Activated naive CD4-positive, alpha-beta T cell treated with anti-CD3 and anti-CD28 coated beads for 36 hours (primary cell): Measurements from ENCODE around the gene ANKDD1A. TPM values are rescaled to one million over a fixed set of nuclear protein-coding genes. Genes with fewer than 3 reads are reported as not detected.

Source experiments
- CTCF ChIA-PET: fragments of 350-600 bp; sonication (Branson Sonifier 250); formaldehyde crosslinking; loops from one replicate; lab custom pipeline; 2021; ENCODE audit warnings: antibody characterized with exemption; lab: Charles Lee
- DNase-seq: peaks from one replicate; pipeline ENCODE4 v3.0.0-alpha.2; 2020
- H3K27ac Mint-ChIP-seq: one replicate; pipeline ENCODE4 v1.8.0; 2021; ENCODE audit warnings: mild to moderate bottlenecking, mixed read lengths
- H3K27me3 Mint-ChIP-seq: one replicate; pipeline ENCODE4 v1.8.0; 2021; ENCODE audit warnings: low read depth, mixed read lengths
- H3K36me3 Mint-ChIP-seq: one replicate; pipeline ENCODE4 v1.8.0; 2021; ENCODE audit warnings: low read depth, mixed read lengths
- H3K4me1 Mint-ChIP-seq: one replicate; pipeline ENCODE4 v1.8.0; 2021; ENCODE audit warnings: low read depth, mixed read lengths
- H3K4me3 Mint-ChIP-seq: one replicate; pipeline ENCODE4 v1.8.0; 2021; ENCODE audit warnings: mild to moderate bottlenecking, moderate library complexity, mixed read lengths
- H3K9me3 Mint-ChIP-seq: one replicate; pipeline ENCODE4 v1.8.0; 2021; ENCODE audit warnings: mixed read lengths
- intact Hi-C: fragments of 100-400 bp; cut with micrococcal nuclease; formaldehyde crosslinking; loops from one replicate; pipeline ENCODE4 v1.15.1; 2023
- total RNA-seq, 2 experiments: library from RNA; stranded (reverse); gene quantifications; one replicate each; pipeline ENCODE4 v1.2.3, GENCODE V29; 2021

ANKDD1A gene
- total RNA-seq, 2 experiments from 2014 or later: 2.3 to 3.1 TPM

DNA sequence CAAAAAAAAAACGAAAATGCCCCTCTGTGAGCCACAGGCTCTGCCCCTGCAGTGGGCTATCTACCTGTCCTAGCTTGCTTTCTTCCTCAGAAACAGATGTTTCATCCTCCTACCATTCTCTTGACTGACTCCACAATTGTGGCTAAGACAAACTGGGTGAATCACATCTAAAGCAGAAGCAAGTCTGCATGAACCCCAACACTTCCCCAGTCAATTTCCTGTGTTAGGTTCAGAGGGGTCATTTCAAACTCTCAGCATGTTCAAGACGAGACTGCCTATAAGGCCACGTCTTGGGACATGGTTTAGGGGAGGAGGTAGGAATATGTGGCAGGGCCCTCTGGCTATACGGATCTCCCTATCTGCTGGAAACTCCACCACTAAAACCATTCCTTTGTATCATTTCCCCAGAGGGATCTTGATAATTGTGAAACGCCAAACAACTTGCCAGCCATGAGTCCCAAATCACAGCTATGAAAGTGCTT is 28.6 kb upstream of the ANKDD1A start:
- CTCF ChIA-PET: interaction anchor here (0.9 to 4.1 kb wide), 2 partner anchors 10 to 48 kb away, joined by 4 to 22 read pairs; no protein-coding TSS in a partner anchor

GRCh38 chr15:64883997-64884511 is 27.6 kb upstream of the ANKDD1A start:
- H3K27ac Mint-ChIP-seq: peak overlapping the region; percentile 93
- CTCF ChIA-PET: interaction anchor here (4.1 kb wide), 1 partner anchor 9 kb away, joined by 22 read pairs; no protein-coding TSS in a partner anchor
- H3K27me3 Mint-ChIP-seq: no peaks in the 10 kb centered on the region
- no peaks in the 10 kb centered on the region for H3K9me3 Mint-ChIP-seq
- peaks cover 27% of the 10 kb centered on the region for H3K4me1 Mint-ChIP-seq
- DNase-seq: peak; percentile 92
- intact Hi-C loops: loop anchor here (1.0 kb wide), 2 partner anchors 9 to 42 kb away; no protein-coding TSS in a partner anchor
- no peaks in the 10 kb centered on the region for H3K36me3 Mint-ChIP-seq
- peak overlapping the region; percentile 63 for H3K4me3 Mint-ChIP-seq

More for the DNA sequence above, 28.6 kb upstream of the ANKDD1A start:
- Mint-ChIP-seq H3K36me3 (no peaks in the 10 kb centered on the region), H3K27ac (peak overlapping the region; percentile 93), H3K4me1 (peaks cover 27% of the 10 kb centered on the region), H3K4me3 (peak overlapping the region; percentile 63), H3K27me3 (no peaks in the 10 kb centered on the region), H3K9me3 (no peaks in the 10 kb centered on the region)
- DNase-seq: peak; percentile 59
- intact Hi-C loops: loop anchor here (1.0 kb wide), 1 partner anchor 41 kb away; no protein-coding TSS in a partner anchor

- Mint-ChIP-seq H3K36me3 (no peaks in the 10 kb centered on the region), H3K9me3 (no peaks in the 10 kb centered on the region), H3K27me3 (no peaks in the 10 kb centered on the region), H3K4me3 (no peak overlapping the region), H3K27ac (no peak overlapping the region), H3K4me1 (peaks cover 27% of the 10 kb centered on the region)
- CTCF ChIA-PET: interaction anchor here (4.1 kb wide), 1 partner anchor 9 kb away, joined by 22 read pairs; no protein-coding TSS in a partner anchor
- DNase-seq: no peak
- intact Hi-C loops: loop anchor here (1.0 kb wide), 1 partner anchor 9 kb away; no protein-coding TSS in a partner anchor
Observed at GRCh38 chr15:64884679-64885078, 27.0 kb upstream of the ANKDD1A start.

- DNase-seq: no peak
- Mint-ChIP-seq H3K4me3 (no peak overlapping the region), H3K4me1 (peaks cover 39% of the 10 kb centered on the region), H3K27ac (no peak overlapping the region), H3K36me3 (no peaks in the 10 kb centered on the region), H3K9me3 (no peaks in the 10 kb centered on the region), H3K27me3 (no peaks in the 10 kb centered on the region)
- CTCF ChIA-PET: no interaction called here
- intact Hi-C loops: no loop called here
Observed at GRCh38 chr15:64888336-64888735, 23.4 kb upstream of the ANKDD1A start.

- Mint-ChIP-seq H3K27ac (peak overlapping the region; percentile 99), H3K36me3 (peaks cover 4% of the 10 kb centered on the region), H3K4me3 (no peak overlapping the region), H3K4me1 (peaks cover 52% of the 10 kb centered on the region), H3K9me3 (no peaks in the 10 kb centered on the region), H3K27me3 (no peaks in the 10 kb centered on the region)
- peak; percentile 32 for DNase-seq
- CTCF ChIA-PET: interaction anchor here (0.6 to 3.2 kb wide), 3 partner anchors 9 to 162 kb away, joined by 4 to 22 read pairs (median 5); no protein-coding TSS in a partner anchor
- intact Hi-C loops: loop anchor here (5.0 to 10.0 kb wide), 4 partner anchors 449 to 1389 kb away; partner anchors contain the start of genes CIAO2A, DENND4A and USP3
Observed at GRCh38 chr15:64891561-64891960, 20.1 kb upstream of the ANKDD1A start.

DNA sequence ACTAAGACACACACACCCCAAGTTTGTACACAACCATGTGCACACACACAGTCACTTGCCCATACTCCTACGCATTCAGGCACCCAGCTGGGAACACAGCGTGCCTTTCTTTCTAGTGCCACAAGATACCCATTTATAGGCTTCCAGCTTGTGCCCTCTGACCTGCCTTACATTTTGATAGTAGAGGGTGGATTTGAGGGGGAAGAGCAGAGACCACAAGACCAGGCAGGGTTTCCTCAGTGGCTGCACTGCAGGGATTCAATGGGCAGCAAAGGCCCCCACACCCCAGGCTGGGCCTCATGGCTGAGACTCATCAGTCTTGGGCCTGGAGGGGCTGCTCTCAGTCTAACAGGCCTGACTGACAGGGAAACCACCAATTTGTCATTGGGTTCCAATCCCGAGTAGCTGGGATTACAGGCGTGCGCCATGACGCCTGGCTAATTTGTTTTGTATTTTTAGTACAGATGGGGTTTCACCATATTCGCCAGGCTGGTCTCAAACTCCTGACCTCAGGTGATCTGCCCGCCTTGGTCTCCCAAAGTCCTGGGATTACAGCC is 18.8 kb upstream of the ANKDD1A start:
- intact Hi-C loops: loop anchor here (1.0 to 10.0 kb wide), 9 partner anchors 9 to 1391 kb away; partner anchors contain the start of genes CIAO2A, DENND4A, PIF1 and PLEKHO2
- DNase-seq: peak; percentile 81
- Mint-ChIP-seq H3K9me3 (no peaks in the 10 kb centered on the region), H3K4me3 (peak overlapping the region; percentile 98), H3K27ac (peak overlapping the region; percentile 99), H3K4me1 (peaks cover 58% of the 10 kb centered on the region), H3K27me3 (no peaks in the 10 kb centered on the region), H3K36me3 (peaks cover 4% of the 10 kb centered on the region)
- CTCF ChIA-PET: interaction anchor here (3.1 to 3.2 kb wide), 2 partner anchors 10 to 12 kb away, joined by 22 read pairs; no protein-coding TSS in a partner anchor

GRCh38 chr15:64893481-64894394 is 18.0 kb upstream of the ANKDD1A start:
- H3K27ac Mint-ChIP-seq: peak overlapping the region; percentile 99
- H3K9me3 Mint-ChIP-seq: no peaks in the 10 kb centered on the region
- CTCF ChIA-PET: interaction anchor here (0.9 to 3.2 kb wide), 12 partner anchors 11 to 84 kb away, joined by 3 to 22 read pairs (median 6); partner anchors contain the start of gene PIF1

GRCh38 chr15:64894395-64895056 is 17.2 kb upstream of the ANKDD1A start:
- Mint-ChIP-seq H3K27ac (peak overlapping the region; percentile 99), H3K27me3 (no peaks in the 10 kb centered on the region), H3K36me3 (peaks cover 4% of the 10 kb centered on the region), H3K4me3 (peak overlapping the region; percentile 98), H3K9me3 (peaks cover 1% of the 10 kb centered on the region), H3K4me1 (peaks cover 62% of the 10 kb centered on the region)
- peak; percentile 82 for DNase-seq
- CTCF ChIA-PET: interaction anchor here (0.8 to 3.2 kb wide), 16 partner anchors 10 to 162 kb away, joined by 3 to 22 read pairs (median 5); partner anchors contain the start of gene PIF1
- intact Hi-C loops: loop anchor here (1.0 to 10.0 kb wide), 10 partner anchors 11 to 1392 kb away; partner anchors contain the start of genes CIAO2A, DENND4A, PCLAF and RNU5A-1

More at GRCh38 chr15:64893481-64894394, 18.0 kb upstream of the ANKDD1A start:
- H3K36me3 Mint-ChIP-seq: peaks cover 4% of the 10 kb centered on the region
- H3K27me3 Mint-ChIP-seq: no peaks in the 10 kb centered on the region
- H3K4me3 Mint-ChIP-seq: peak overlapping the region; percentile 98
- intact Hi-C loops: loop anchor here (1.0 to 10.0 kb wide), 14 partner anchors 9 to 1391 kb away; partner anchors contain the start of genes CIAO2A, DENND4A, PCLAF and PIF1
- DNase-seq: peak; percentile 99
- H3K4me1 Mint-ChIP-seq: peaks cover 62% of the 10 kb centered on the region

GRCh38 chr15:64895285-64896065 is 16.2 kb upstream of the ANKDD1A start:
- H3K27me3 Mint-ChIP-seq: no peaks in the 10 kb centered on the region
- intact Hi-C loops: loop anchor here (1.0 to 10.0 kb wide), 7 partner anchors 10 to 899 kb away; partner anchors contain the start of genes DENND4A, PCLAF, RNU5A-1 and RNU5B-1
- peak overlapping the region; percentile 98 for H3K4me3 Mint-ChIP-seq
- peak overlapping the region; percentile 99 for H3K27ac Mint-ChIP-seq
- CTCF ChIA-PET: interaction anchor here (0.8 to 3.1 kb wide), 13 partner anchors 9 to 163 kb away, joined by 3 to 22 read pairs (median 5); partner anchors contain the start of gene PIF1
- H3K9me3 Mint-ChIP-seq: peaks cover 2% of the 10 kb centered on the region
- peaks cover 62% of the 10 kb centered on the region for H3K4me1 Mint-ChIP-seq
- DNase-seq: peak; percentile 61
- peaks cover 4% of the 10 kb centered on the region for H3K36me3 Mint-ChIP-seq

- peaks cover 8% of the 10 kb centered on the region for H3K9me3 Mint-ChIP-seq
- peaks cover 57% of the 10 kb centered on the region for H3K4me1 Mint-ChIP-seq
- intact Hi-C loops: loop anchor here (10.0 kb wide), 1 partner anchor 898 kb away; the partner anchor contains the start of gene DENND4A
- CTCF ChIA-PET: interaction anchor here (1.5 kb wide), 1 partner anchor 16 kb away, joined by 3 read pairs; no protein-coding TSS in a partner anchor
- no peak overlapping the region for H3K4me3 Mint-ChIP-seq
- no peaks in the 10 kb centered on the region for H3K27me3 Mint-ChIP-seq
- no peak for DNase-seq
- H3K27ac Mint-ChIP-seq: peak overlapping the region; percentile 99
- H3K36me3 Mint-ChIP-seq: peaks cover 9% of the 10 kb centered on the region
Observed at GRCh38 chr15:64896371-64897069, 15.2 kb upstream of the ANKDD1A start.
